Measurements from ENCODE around the gene PRKRIP1.

PRKRIP1 gene

DNA sequence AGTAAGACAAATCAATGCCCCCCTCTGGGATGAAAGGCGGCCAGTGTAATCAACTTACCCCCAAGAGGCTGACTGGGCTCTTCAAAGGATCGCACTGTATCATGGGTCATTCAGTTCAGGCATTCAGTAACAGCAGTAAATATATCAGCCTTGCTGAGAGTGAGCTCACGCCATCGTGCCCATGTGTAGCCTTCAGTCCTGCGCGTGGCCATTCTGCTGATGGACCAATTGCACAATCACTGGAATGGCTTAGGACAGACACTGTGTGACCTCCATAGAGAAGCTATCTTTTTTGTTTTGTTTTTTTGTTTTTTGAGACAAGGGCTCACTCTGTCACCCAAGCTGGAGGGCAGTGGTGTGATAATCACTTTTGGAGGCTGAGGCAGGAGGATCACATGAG, 9.1 kb upstream of the PRKRIP1 start:
- no peak overlapping the region for H3K4me3 ChIP-seq (ENCODE audit: low read depth, low read length)
- in situ Hi-C loops (cut with HindIII; ENCODE audit: low sequenced_read_pairs) = no loop called here
- no peak for DNase-seq (ENCODE audit: low read depth, low spot score)
- TF ChIP-seq CTCF (IDR thresholded peaks at IDR 0.05; ENCODE audit: low read depth, low read length) = no peak

DNA sequence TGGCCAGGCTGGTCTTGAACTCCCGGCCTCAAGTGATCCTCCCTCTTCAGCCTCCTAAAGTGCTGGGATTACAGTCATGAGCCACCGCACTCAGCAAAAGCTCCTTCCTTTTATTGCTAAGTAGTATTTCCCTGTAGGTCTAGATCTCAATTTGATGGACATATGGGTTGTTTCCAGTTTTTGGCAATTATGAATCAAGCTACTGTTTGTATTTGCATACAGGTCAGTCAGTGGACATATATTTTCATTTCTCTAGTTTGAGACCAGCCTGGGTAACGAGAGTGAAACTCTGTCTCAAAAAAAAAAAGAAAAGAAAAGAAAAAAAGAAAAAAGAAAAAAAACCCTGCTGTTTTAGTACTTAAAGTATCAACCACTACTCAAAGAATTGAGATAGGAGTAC, 6.4 kb upstream of the PRKRIP1 start:
- in situ Hi-C loops (cut with HindIII; ENCODE audit: low sequenced_read_pairs) = no loop called here
- DNase-seq (ENCODE audit: low read depth, low spot score) = no peak
- H3K4me3 ChIP-seq (ENCODE audit: low read depth, low read length) = no peak overlapping the region
- TF ChIP-seq CTCF (IDR thresholded peaks at IDR 0.05; ENCODE audit: low read depth, low read length) = no peak

- in situ Hi-C loops (cut with HindIII; ENCODE audit: low sequenced_read_pairs) = no loop called here
- DNase-seq (ENCODE audit: low read depth, low spot score) = peak; percentile 72
- H3K4me3 ChIP-seq (ENCODE audit: low read depth, low read length) = no peak overlapping the region
- peak; percentile 91 for TF ChIP-seq CTCF (IDR thresholded peaks at IDR 0.05; ENCODE audit: low read depth, low read length)
Observed at GRCh38 chr7:102390697-102391484, 5.3 kb upstream of the PRKRIP1 start.

GRCh38 chr7:102392330-102392729, 3.8 kb upstream of the PRKRIP1 start:
- no peak for TF ChIP-seq CTCF (IDR thresholded peaks at IDR 0.05; ENCODE audit: low read depth, low read length)
- DNase-seq (ENCODE audit: low read depth, low spot score) = no peak
- H3K4me3 ChIP-seq (ENCODE audit: low read depth, low read length) = no peak overlapping the region
- in situ Hi-C loops (cut with HindIII; ENCODE audit: low sequenced_read_pairs) = no loop called here

DNA sequence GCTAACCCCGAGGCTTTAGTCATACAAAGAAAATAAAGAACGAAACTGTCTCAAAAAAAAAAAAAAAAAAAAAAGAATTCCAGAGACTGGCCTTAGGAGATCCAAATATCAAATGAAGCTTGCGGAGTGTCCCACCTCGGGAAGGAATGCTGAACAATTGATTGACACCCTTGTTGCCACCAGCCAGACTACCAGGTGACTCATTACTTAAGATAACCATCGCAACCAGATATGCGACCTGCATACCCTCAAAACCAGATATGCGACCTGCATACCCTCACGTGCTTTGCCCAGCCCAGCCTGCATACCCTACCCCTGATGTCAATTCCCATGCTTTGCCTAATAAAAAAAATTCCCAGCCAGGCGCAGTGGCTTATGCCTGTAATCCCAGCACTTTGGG, 2.7 kb upstream of the PRKRIP1 start:
- H3K4me3 ChIP-seq (ENCODE audit: low read depth, low read length) = no peak overlapping the region
- DNase-seq (ENCODE audit: low read depth, low spot score) = no peak
- in situ Hi-C loops (cut with HindIII; ENCODE audit: low sequenced_read_pairs) = no loop called here
- TF ChIP-seq CTCF (IDR thresholded peaks at IDR 0.05; ENCODE audit: low read depth, low read length) = no peak

- in situ Hi-C loops (cut with HindIII; ENCODE audit: low sequenced_read_pairs) = no loop called here
Observed at GRCh38 chr7:102395592-102395872, 631 bp upstream of the PRKRIP1 start.

More at GRCh38 chr7:102395592-102395872, 631 bp upstream of the PRKRIP1 start:
- no peak for TF ChIP-seq CTCF (IDR thresholded peaks at IDR 0.05; ENCODE audit: low read depth, low read length)
- peak overlapping the region; percentile 98 for H3K4me3 ChIP-seq (ENCODE audit: low read depth, low read length)
- DNase-seq (ENCODE audit: low read depth, low spot score) = peak; percentile 20

Measured in astrocyte of the spinal cord (primary cell).